Hepatocyte (in vitro differentiated cells): ENCODE results near the gene ATP9B. TPM values are rescaled to one million over a fixed set of nuclear protein-coding genes. Genes with fewer than 3 reads are reported as not detected.

Source experiments
- DNase-seq: peaks from one replicate; pipeline ENCODE4 v3.0.0-alpha.2; 2016; ENCODE audit warnings: low spot score
- H2AFZ ChIP-seq: fragments of 200-600 bp; sonication (generic); 2 replicates; pipeline ENCODE4 v1.6.0; 2016; ENCODE audit warnings: antibody characterized with exemption, mild to moderate bottlenecking
- H3K27ac ChIP-seq: fragments of 200-600 bp; sonication (generic); 2 replicates; pipeline ENCODE4 v1.5.1; 2016; ENCODE audit warnings: mild to moderate bottlenecking
- H3K27me3 ChIP-seq: fragments of 200-600 bp; sonication (generic); 2 replicates; pipeline ENCODE4 v1.6.1; 2016
- H3K36me3 ChIP-seq: fragments of 200-600 bp; sonication (generic); replicated peaks from 2 replicates; pipeline ENCODE4 v1.5.1; 2016; ENCODE audit warnings: low read depth; ENCODE audit not compliant: insufficient read depth
- H3K4me1 ChIP-seq: fragments of 200-600 bp; sonication (generic); 2 replicates; pipeline ENCODE4 v1.5.1; 2016; ENCODE audit warnings: mild to moderate bottlenecking, moderate library complexity; ENCODE audit not compliant: insufficient read depth
- H3K4me2 ChIP-seq: fragments of 200-600 bp; sonication (generic); 2 replicates; pipeline ENCODE4 v1.6.0; 2016
- H3K4me3 ChIP-seq: fragments of 200-600 bp; sonication (generic); 2 replicates; pipeline ENCODE4 v1.5.1; 2016; ENCODE audit warnings: mild to moderate bottlenecking
- H3K79me2 ChIP-seq: fragments of 200-600 bp; sonication (generic); 2 replicates; pipeline ENCODE4 v1.6.0; 2017; ENCODE audit warnings: mild to moderate bottlenecking
- H3K9me2 ChIP-seq: fragments of 200-600 bp; sonication (generic); replicated peaks from 2 replicates; pipeline ENCODE4 v1.6.0; 2017; ENCODE audit warnings: mild to moderate bottlenecking; ENCODE audit not compliant: insufficient read depth
- H3K9me3 ChIP-seq: fragments of 200-600 bp; sonication (generic); 2 replicates; pipeline ENCODE4 v1.5.1; 2016; ENCODE audit warnings: low read depth, mild to moderate bottlenecking
- H4K20me1 ChIP-seq: fragments of 200-600 bp; sonication (generic); 2 replicates; pipeline ENCODE4 v1.6.0; 2016; ENCODE audit warnings: mild to moderate bottlenecking; ENCODE audit not compliant: insufficient read depth, poor library complexity, severe bottlenecking
- CTCF ChIP-seq: fragments of 200-600 bp; sonication (generic); IDR thresholded peaks from 2 replicates; pipeline ENCODE4 v1.5.1; 2016; ENCODE audit warnings: antibody characterized with exemption, mild to moderate bottlenecking; ENCODE audit not compliant: poor library complexity
- EZH2 ChIP-seq: fragments of 200-600 bp; sonication (generic); IDR thresholded peaks from 2 replicates; pipeline ENCODE4 v1.6.1; 2016; ENCODE audit warnings: antibody characterized with exemption, mild to moderate bottlenecking, borderline replicate concordance
- EZH2phosphoT487 ChIP-seq: fragments of 200-600 bp; sonication (generic); IDR thresholded peaks from one replicate; pipeline ENCODE4 v1.6.1; 2018; ENCODE audit warnings: antibody characterized with exemption, mild to moderate bottlenecking, low read depth, moderate library complexity; ENCODE audit not compliant: unreplicated experiment, severe bottlenecking
- WGBS: methylation state at CpG from one replicate; pipeline ENCODE4 v1.1.6; 2016; ENCODE audit warnings: low lambda C conversion rate; ENCODE audit errors: missing lambda C conversion rate; 5-methylcytosine and 5-hydroxymethylcytosine counted together
- polyA plus RNA-seq: library from polyadenylated mRNA; unstranded; fragments of >200 nt; fragmentation: Nextera tagmentation; extraction: Ambion mirVana; gene quantifications from 2 replicates; pipeline ENCODE4 v1.2.1, GENCODE V29; 2016
- total RNA-seq: library from RNA; depleted of rRNA; stranded (reverse); fragments of >200 nt; gene quantifications from 2 replicates; pipeline ENCODE4 v1.2.3, GENCODE V29; 2014

Gene ATP9B
- total and polyA plus RNA-seq, 2 experiments from 2014 or later = 14.6 to 23.8 TPM

DNA sequence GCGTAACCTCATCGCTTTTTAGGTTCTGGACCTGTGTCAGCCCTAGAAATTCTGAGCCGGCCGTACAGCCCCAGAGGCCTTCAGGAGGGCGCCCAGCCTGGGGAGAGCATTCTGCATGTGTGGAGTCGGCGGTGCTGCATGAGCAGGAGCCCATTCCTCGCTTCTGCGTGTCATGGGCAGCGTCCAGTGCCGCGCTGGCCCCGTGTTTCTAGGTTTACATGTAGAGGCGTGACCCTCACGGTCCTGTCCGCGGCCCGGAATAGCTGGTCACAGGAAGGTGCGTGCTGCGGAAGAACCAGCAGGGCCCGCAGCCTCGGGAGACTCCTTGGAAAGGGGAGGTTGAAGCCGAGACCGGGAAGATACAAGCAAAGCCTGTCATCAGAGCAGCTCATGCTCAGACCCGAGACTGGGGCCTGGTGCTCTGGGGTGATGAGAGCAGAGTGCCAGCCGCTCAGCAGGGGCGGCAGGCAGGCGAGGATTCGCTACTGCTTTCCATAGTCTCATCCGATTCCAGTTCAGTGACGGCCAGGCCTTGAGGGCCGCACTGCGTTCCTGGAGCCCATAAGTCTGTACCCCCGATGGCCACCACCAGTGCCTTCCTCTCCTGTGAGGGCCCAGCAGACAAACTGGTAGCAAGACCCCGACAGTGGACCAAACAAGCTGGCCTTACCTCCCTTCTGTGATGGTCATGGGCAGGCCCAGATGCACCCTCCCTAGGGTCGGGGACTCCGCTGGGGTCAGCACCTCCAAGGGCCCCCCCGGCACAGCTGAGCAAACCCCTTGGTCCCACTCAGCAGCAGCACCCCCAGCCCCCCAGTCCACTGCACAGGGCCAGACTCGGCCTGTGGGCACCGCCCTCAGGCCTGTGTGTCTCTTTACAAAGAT, 311.0 kb downstream of the ATP9B start:
- DNase-seq = no peak
- Histone ChIP-seq H3K9me2 (no peaks in the 10 kb centered on the region), H3K27me3 (no peaks in the 10 kb centered on the region), H3K4me2 (no peak overlapping the region), H3K27ac (no peak overlapping the region), H4K20me1 (no peaks in the 10 kb centered on the region), H3K4me1 (no peaks in the 10 kb centered on the region), H3K9me3 (no peaks in the 10 kb centered on the region), H3K36me3 (no peaks in the 10 kb centered on the region), H2AFZ (no peak overlapping the region), H3K4me3 (no peak overlapping the region), H3K79me2 (no peaks in the 10 kb centered on the region)
- 94% methylated on average over 37 of the region's 40 CpGs for WGBS
- TF ChIP-seq EZH2 (no peak), EZH2phosphoT487 (no peak), CTCF (no peak)

DNA sequence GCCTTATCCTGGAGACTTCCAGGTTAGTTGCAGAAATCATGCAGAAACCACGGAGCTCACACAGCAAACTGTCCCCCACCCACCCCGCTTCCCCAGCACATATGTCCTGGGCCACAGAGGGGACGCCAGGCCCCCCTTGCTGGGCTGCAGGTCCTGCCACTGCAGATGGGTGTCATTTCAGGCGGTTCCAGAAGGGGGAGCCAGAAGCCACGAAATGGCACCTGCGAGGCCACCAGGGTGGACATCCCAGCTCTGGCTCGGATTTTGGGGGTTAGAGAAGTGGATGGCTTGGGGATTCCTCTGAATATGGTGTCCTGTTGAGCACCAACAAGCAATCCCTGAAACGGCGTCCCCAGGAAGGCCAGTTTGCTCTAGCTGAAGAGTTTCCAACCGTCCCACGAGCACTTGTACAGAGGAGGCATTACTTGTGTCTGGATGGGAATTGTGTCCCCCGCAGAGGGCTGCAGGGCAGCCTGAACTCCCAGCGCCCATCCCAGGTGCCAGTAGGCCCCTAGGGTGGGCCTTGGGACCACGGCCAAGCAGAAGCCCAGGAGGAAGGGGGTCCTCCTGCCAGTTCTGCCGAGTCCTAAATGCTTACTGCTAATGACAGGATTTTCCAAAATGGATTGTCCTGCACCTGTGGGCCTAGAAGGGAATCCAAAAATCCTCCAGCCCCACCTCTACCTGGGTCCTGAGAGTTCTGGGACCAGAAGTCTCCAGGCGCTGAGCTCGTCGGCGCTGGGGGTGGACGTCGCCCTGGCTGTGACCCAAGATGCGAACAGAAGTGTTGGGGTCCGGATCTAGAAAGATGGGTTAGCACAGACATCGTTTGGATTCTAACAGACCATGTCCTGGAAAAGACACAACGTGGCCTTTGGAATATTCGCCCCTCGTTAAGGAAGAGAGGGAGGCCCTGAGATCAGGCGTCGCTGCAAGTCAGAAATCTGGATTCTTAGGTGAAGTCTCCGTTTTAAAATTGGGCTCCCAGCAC, 311.9 kb downstream of the ATP9B start:
- TF ChIP-seq EZH2 (no peak), CTCF (peak; percentile 85)
- Histone ChIP-seq H3K27ac (no peak overlapping the region), H3K79me2 (no peaks in the 10 kb centered on the region), H2AFZ (no peak overlapping the region), H3K4me1 (no peaks in the 10 kb centered on the region), H3K36me3 (no peaks in the 10 kb centered on the region), H3K9me3 (no peaks in the 10 kb centered on the region), H3K4me2 (no peak overlapping the region), H4K20me1 (no peaks in the 10 kb centered on the region), H3K27me3 (no peaks in the 10 kb centered on the region), H3K9me2 (no peaks in the 10 kb centered on the region), H3K4me3 (no peak overlapping the region)
- DNase-seq = peak; percentile 79
- WGBS = 71% methylated on average over 27 of the region's 30 CpGs

GRCh38 chr18:79381811-79382311, 312.7 kb downstream of the ATP9B start:
- TF ChIP-seq CTCF (no peak), EZH2 (no peak), EZH2phosphoT487 (no peak)
- H3K79me2 ChIP-seq = no peaks in the 10 kb centered on the region
- H4K20me1 ChIP-seq = no peaks in the 10 kb centered on the region
- H3K4me1 ChIP-seq = no peaks in the 10 kb centered on the region
- H3K4me2 ChIP-seq = no peak overlapping the region
- WGBS = 88% methylated on average over 15 of the region's 16 CpGs
- H3K27me3 ChIP-seq = no peaks in the 10 kb centered on the region
- no peaks in the 10 kb centered on the region for H3K9me3 ChIP-seq
- no peak overlapping the region for H3K27ac ChIP-seq
- no peaks in the 10 kb centered on the region for H3K36me3 ChIP-seq
- H3K9me2 ChIP-seq = no peaks in the 10 kb centered on the region
- H2AFZ ChIP-seq = no peak overlapping the region
- H3K4me3 ChIP-seq = no peak overlapping the region
- no peak for DNase-seq
